Measurements from ENCODE around the gene PTP4A2. TPM values are rescaled to one million over a fixed set of nuclear protein-coding genes. Genes with fewer than 3 reads are reported as not detected.

PTP4A2 gene
- total RNA-seq, 4 donors from 2014 or later = 160 to 241 (median 173) TPM

DNA sequence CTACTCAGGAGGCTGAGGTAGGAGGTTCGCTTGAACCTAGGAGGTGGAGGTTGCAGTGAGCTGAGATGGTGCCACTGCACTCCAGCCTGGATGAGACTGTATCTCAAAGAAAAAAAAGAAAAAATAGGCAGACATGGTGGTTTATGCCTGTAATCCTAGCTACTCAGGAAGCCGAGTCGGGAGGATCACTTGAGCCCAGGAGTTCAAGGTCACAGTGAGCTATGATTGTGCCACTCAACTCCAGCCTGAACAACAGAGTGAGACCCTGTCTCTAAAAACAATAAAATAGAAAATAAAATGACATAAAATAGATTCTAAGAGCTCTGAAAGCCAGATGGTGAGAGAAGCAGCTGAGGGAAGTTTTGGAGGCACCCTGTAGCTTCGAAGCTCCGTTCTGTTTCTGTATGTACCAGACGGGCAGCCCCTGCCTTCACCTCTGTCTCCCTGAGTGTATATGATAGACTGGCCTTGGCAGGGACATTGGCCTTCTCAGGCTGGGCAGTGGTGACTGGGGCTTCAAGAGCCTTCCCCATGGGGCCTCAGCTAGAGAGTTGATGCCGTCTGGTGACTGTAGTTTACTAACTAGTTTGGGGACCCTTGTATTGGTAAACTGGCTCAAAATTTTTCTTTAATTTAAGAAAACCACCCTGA, 68.0 kb downstream of the PTP4A2 start:
- no peak for DNase-seq (ENCODE audit: extremely low spot score)
- intact Hi-C loops (cut with DNase I) = no loop called here
- no peak overlapping the region for H3K27ac ChIP-seq (replicated peaks in 1 of 4)
- no peaks in the 10 kb centered on the region for H3K4me1 ChIP-seq
- no peaks in the 10 kb centered on the region for H3K27me3 ChIP-seq
- no peaks in the 10 kb centered on the region for H3K36me3 ChIP-seq
- WGBS = 90% methylated on average over 7 of the region's 7 CpGs
- H3K4me3 ChIP-seq = no peak overlapping the region
- TF ChIP-seq EP300 (IDR thresholded peaks at IDR 0.05) (no peak), POLR2AphosphoS5 (IDR thresholded peaks at IDR 0.05) (no peak), POLR2A (IDR thresholded peaks at IDR 0.05; ENCODE audit: low read depth) (no peak)
- TF ChIP-seq, protein P1, sequence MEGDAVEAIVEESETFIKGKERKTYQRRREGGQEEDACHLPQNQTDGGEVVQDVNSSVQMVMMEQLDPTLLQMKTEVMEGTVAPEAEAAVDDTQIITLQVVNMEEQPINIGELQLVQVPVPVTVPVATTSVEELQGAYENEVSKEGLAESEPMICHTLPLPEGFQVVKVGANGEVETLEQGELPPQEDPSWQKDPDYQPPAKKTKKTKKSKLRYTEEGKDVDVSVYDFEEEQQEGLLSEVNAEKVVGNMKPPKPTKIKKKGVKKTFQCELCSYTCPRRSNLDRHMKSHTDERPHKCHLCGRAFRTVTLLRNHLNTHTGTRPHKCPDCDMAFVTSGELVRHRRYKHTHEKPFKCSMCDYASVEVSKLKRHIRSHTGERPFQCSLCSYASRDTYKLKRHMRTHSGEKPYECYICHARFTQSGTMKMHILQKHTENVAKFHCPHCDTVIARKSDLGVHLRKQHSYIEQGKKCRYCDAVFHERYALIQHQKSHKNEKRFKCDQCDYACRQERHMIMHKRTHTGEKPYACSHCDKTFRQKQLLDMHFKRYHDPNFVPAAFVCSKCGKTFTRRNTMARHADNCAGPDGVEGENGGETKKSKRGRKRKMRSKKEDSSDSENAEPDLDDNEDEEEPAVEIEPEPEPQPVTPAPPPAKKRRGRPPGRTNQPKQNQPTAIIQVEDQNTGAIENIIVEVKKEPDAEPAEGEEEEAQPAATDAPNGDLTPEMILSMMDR (IDR thresholded peaks at IDR 0.05) = no peak
- no peaks in the 10 kb centered on the region for H3K9me3 ChIP-seq

DNA sequence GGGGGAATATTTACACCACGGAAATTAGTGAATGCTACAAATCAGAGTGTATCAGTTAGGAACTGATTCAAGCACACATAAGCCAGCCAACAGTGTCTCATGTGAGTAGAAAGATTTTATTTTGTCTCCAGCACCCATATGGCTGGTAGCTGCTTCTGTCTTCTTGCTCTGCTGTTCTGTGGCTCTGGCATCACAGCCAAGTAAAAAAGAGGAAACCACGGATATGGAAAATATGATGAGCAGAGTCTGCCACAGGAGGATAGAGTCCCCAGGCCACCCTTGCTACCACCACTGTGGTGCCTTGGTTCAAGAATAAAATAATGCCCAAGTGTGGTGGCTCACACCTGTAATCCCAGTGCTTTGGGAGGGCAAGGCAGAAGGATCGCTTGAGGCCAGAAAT, 68.7 kb downstream of the PTP4A2 start:
- no peak for DNase-seq (ENCODE audit: extremely low spot score)
- H3K9me3 ChIP-seq = no peaks in the 10 kb centered on the region
- 77% methylated on average over 3 of the region's 3 CpGs for WGBS
- H3K4me1 ChIP-seq = no peaks in the 10 kb centered on the region
- no peak overlapping the region for H3K27ac ChIP-seq (replicated peaks in 1 of 4)
- H3K36me3 ChIP-seq = no peaks in the 10 kb centered on the region
- no peaks in the 10 kb centered on the region for H3K27me3 ChIP-seq
- H3K4me3 ChIP-seq = no peak overlapping the region
- intact Hi-C loops (cut with DNase I) = no loop called here
- no peak for TF ChIP-seq EP300 (IDR thresholded peaks at IDR 0.05)
- no peak for TF ChIP-seq POLR2A (IDR thresholded peaks at IDR 0.05; ENCODE audit: low read depth)
- TF ChIP-seq, protein P1 (IDR thresholded peaks at IDR 0.05) = no peak
- TF ChIP-seq POLR2AphosphoS5 (IDR thresholded peaks at IDR 0.05) = no peak

DNA sequence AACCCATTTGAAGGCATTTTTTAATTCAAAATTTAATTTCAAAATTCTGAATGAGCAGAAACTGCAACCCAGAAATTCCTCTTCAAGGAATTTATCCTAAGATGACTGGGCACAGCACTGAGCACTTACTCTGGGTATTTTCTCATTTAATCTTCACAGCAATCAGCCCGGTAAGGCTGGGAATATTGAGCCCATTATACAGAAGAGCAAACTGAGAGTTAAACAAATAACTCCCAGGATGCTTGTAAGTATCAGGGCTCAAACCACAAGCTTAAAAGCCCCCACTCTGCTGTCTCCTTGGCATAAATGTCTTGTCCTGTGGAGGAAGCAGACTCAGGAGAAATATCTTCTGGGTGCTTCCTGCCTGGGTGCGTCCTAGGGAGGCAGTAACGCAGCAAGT, 69.3 kb downstream of the PTP4A2 start:
- intact Hi-C loops (cut with DNase I) = no loop called here
- Histone ChIP-seq H3K9me3 (no peaks in the 10 kb centered on the region), H3K27ac (replicated peaks in 1 of 4) (no peak overlapping the region), H3K36me3 (no peaks in the 10 kb centered on the region), H3K4me1 (no peaks in the 10 kb centered on the region), H3K27me3 (no peaks in the 10 kb centered on the region), H3K4me3 (no peak overlapping the region)
- TF ChIP-seq, protein P1 (IDR thresholded peaks at IDR 0.05) = no peak
- no peak for TF ChIP-seq POLR2AphosphoS5 (IDR thresholded peaks at IDR 0.05)
- TF ChIP-seq POLR2A (IDR thresholded peaks at IDR 0.05; ENCODE audit: low read depth) = no peak
- TF ChIP-seq EP300 (IDR thresholded peaks at IDR 0.05) = no peak
- WGBS = 84% methylated on average over 3 of the region's 3 CpGs
- no peak for DNase-seq (ENCODE audit: extremely low spot score)

DNA sequence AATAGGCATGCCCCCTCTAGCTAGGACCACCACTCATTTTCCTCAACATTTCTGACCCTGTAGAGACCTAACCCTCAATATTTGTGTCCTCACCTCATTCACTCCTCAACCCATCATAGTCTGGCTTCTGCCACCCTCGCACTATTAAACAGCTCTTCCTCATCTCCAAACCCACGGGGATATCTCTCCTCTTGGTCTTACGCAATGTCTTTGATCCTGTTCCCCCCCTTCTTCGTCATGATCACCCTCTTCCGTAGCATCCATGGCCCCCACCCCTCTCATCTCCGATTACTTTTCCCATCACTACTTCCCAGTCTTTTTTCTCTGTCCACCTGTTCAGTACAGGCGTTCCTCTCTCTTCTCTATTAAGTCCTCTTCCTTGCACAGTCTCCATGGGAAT, 70.6 kb downstream of the PTP4A2 start:
- 80% methylated on average over 7 of the region's 7 CpGs for WGBS
- TF ChIP-seq EP300 (IDR thresholded peaks at IDR 0.05) = no peak
- no peak for TF ChIP-seq POLR2AphosphoS5 (IDR thresholded peaks at IDR 0.05)
- TF ChIP-seq, protein P1 (IDR thresholded peaks at IDR 0.05) = no peak
- TF ChIP-seq POLR2A (IDR thresholded peaks at IDR 0.05; ENCODE audit: low read depth) = no peak
- intact Hi-C loops (cut with DNase I) = no loop called here
- no peak for DNase-seq (ENCODE audit: extremely low spot score)
- H3K27me3 ChIP-seq = no peaks in the 10 kb centered on the region
- H3K9me3 ChIP-seq = no peaks in the 10 kb centered on the region
- H3K27ac ChIP-seq (replicated peaks in 1 of 4) = no peak overlapping the region
- H3K4me1 ChIP-seq = no peaks in the 10 kb centered on the region
- H3K36me3 ChIP-seq = no peaks in the 10 kb centered on the region
- H3K4me3 ChIP-seq = no peak overlapping the region
